HG03460 (cell line): ENCODE data around the gene GPD1.
"Not testable (repeated sequence)": the region's sequence is repeated elsewhere in the genome, so short reads cannot be mapped to it uniquely, and the experiment has no call there.

Experiments
- ATAC-seq: cut with Tn5 transposase; IDR thresholded peaks from one replicate; pipeline ENCODE4 v1.9.1; 2021; ENCODE audit not compliant: unreplicated experiment

GPD1 gene

GRCh38 chr12:50120521-50120920 lies 16.7 kb downstream of the GPD1 start:
- ATAC-seq, result no peak

- no peak for ATAC-seq
Measured at GRCh38 chr12:50120953-50121352, 17.1 kb downstream of the GPD1 start.

- no peak for ATAC-seq
Measured at GRCh38 chr12:50121641-50122040, 17.8 kb downstream of the GPD1 start.

GRCh38 chr12:50123203-50123602 lies 19.4 kb downstream of the GPD1 start:
- ATAC-seq, result no peak

GRCh38 chr12:50127546-50127945 lies 23.7 kb downstream of the GPD1 start:
- ATAC-seq, result no peak

- ATAC-seq, result no peak
Measured at GRCh38 chr12:50129290-50129689, 25.5 kb downstream of the GPD1 start.

- ATAC-seq, result no peak
Measured at GRCh38 chr12:50132505-50133135, 28.8 kb downstream of the GPD1 start.

- ATAC-seq, result no peak
Measured at GRCh38 chr12:50142993-50143392, 39.2 kb downstream of the GPD1 start.

GRCh38 chr12:50145439-50145838 lies 41.6 kb downstream of the GPD1 start:
- ATAC-seq, result no peak

- no peak for ATAC-seq
Measured at GRCh38 chr12:50147281-50147680, 43.5 kb downstream of the GPD1 start.

- not testable (repeated sequence) for ATAC-seq
Measured at GRCh38 chr12:50148011-50148410, 44.2 kb downstream of the GPD1 start.

- no peak for ATAC-seq
Measured at GRCh38 chr12:50149311-50149710, 45.5 kb downstream of the GPD1 start.

- ATAC-seq, result no peak
Measured at GRCh38 chr12:50151047-50151687, 47.4 kb downstream of the GPD1 start.

GRCh38 chr12:50154947-50155346 lies 51.1 kb downstream of the GPD1 start:
- ATAC-seq, result not testable (repeated sequence)

- no peak for ATAC-seq
Measured at GRCh38 chr12:50156641-50157040, 52.8 kb downstream of the GPD1 start.

GRCh38 chr12:50157259-50157658 lies 53.5 kb downstream of the GPD1 start:
- ATAC-seq, result no peak

GRCh38 chr12:50160643-50161042 lies 56.8 kb downstream of the GPD1 start:
- no peak for ATAC-seq
